HK-2 (cell line): ENCODE results near the gene CDHR1.

Experiments used
- DNase-seq: peaks from one replicate; pipeline ENCODE4 v3.0.0-alpha.2; 2018; ENCODE audit not compliant: unreplicated experiment

The CDHR1 gene

GRCh38 chr10:84230359-84230758 lies 36.0 kb downstream of the CDHR1 start:
- DNase-seq = no peak

GRCh38 chr10:84232376-84232775 lies 38.0 kb downstream of the CDHR1 start:
- no peak for DNase-seq

GRCh38 chr10:84233940-84234339 lies 39.6 kb downstream of the CDHR1 start:
- DNase-seq = no peak

GRCh38 chr10:84234479-84234878 lies 40.1 kb downstream of the CDHR1 start:
- DNase-seq = no peak

GRCh38 chr10:84235096-84235495 lies 40.8 kb downstream of the CDHR1 start:
- no peak for DNase-seq

GRCh38 chr10:84236807-84237198 lies 42.5 kb downstream of the CDHR1 start:
- no peak for DNase-seq

GRCh38 chr10:84237199-84238051 lies 43.1 kb downstream of the CDHR1 start:
- no peak for DNase-seq

GRCh38 chr10:84238909-84239308 lies 44.6 kb downstream of the CDHR1 start:
- DNase-seq = no peak

- DNase-seq = no peak
Measured at GRCh38 chr10:84241185-84241790, 47.0 kb downstream of the CDHR1 start, which contains the start of gene LRIT1. Gene LRIT1 (minus strand): TSS chr10:84241546. CDS start chr10:84241439, 107 bp downstream.

GRCh38 chr10:84243759-84244158 lies 49.4 kb downstream of the CDHR1 start:
- DNase-seq = no peak

GRCh38 chr10:84244651-84245270 lies 50.4 kb downstream of the CDHR1 start, which contains the start of gene RGR:
Gene RGR (plus strand): TSS chr10:84245053. CDS start chr10:84245091, 38 bp downstream.
- DNase-seq = no peak

- DNase-seq = no peak
Measured at GRCh38 chr10:84247496-84247895, 53.2 kb downstream of the CDHR1 start.

GRCh38 chr10:84248794-84249193 lies 54.5 kb downstream of the CDHR1 start:
- DNase-seq = no peak

GRCh38 chr10:84254552-84255478 lies 60.5 kb downstream of the CDHR1 start:
- no peak for DNase-seq

GRCh38 chr10:84256510-84257342 lies 62.4 kb downstream of the CDHR1 start:
- DNase-seq = peak; percentile 37

- no peak for DNase-seq
Measured at GRCh38 chr10:84257343-84258020, 63.1 kb downstream of the CDHR1 start.

- DNase-seq = no peak
Measured at GRCh38 chr10:84258034-84258695, 63.8 kb downstream of the CDHR1 start.

GRCh38 chr10:84261236-84261915 lies 67.0 kb downstream of the CDHR1 start:
- DNase-seq = no peak
